Spleen (tissue), 11 donors: ENCODE data around the gene CNNM1. TPM values are rescaled to one million over a fixed set of nuclear protein-coding genes. Genes with fewer than 3 reads are reported as not detected.

Source experiments
- DNase-seq: peaks from one replicate; pipeline ENCODE4 v3.0.0-alpha.2; 2020
- H3K27ac ChIP-seq, 8 donors: fragments of 200-600 bp; sonication (generic) in 7 of 8; 1 replicate in 4 of 8; 2 replicates in 4 of 8; pipeline versions ENCODE4 v1.5.0 to v1.8.0; 2016 to 2021; ENCODE audit warnings: inconsistent platforms in 4 of 8, mild to moderate bottlenecking in 4 of 8, moderate library complexity in 1 of 8
- H3K27me3 ChIP-seq, 7 donors: fragments of 200-600 bp; sonication (generic) in 6 of 7; replicated peaks in 1 of 7; 1 replicate in 4 of 7; 2 replicates in 3 of 7; pipeline versions ENCODE4 v1.5.0 to v1.8.0; 2016 to 2021; ENCODE audit warnings: inconsistent platforms in 3 of 7, mild to moderate bottlenecking in 1 of 7
- H3K36me3 ChIP-seq, 6 donors: fragments of 200-600 bp; sonication (generic) in 5 of 6; 1 replicate in 4 of 6; 2 replicates in 2 of 6; pipeline versions ENCODE4 v1.5.0 to v1.8.0; 2016 to 2021; ENCODE audit warnings: inconsistent platforms in 2 of 6
- H3K4me1 ChIP-seq, 6 donors: fragments of 200-600 bp; sonication (generic) in 5 of 6; 1 replicate in 3 of 6; 2 replicates in 3 of 6; pipeline versions ENCODE4 v1.5.0 to v1.8.0; 2016 to 2021; ENCODE audit warnings: inconsistent platforms in 3 of 6
- H3K4me3 ChIP-seq, 8 donors: fragments of 200-600 bp; sonication (generic) in 7 of 8; 1 replicate in 4 of 8; 2 replicates in 4 of 8; pipeline versions ENCODE4 v1.5.0 to v1.8.0; 2016 to 2021; ENCODE audit warnings: inconsistent platforms in 4 of 8, mild to moderate bottlenecking in 4 of 8, moderate library complexity in 2 of 8
- H3K9me3 ChIP-seq, 8 donors: fragments of 200-600 bp; sonication (generic) in 7 of 8; 1 replicate in 4 of 8; 2 replicates in 4 of 8; pipeline versions ENCODE4 v1.5.0 to v1.8.0; 2016 to 2021; ENCODE audit warnings: inconsistent platforms in 4 of 8
- POLR2A ChIP-seq, 3 donors: fragments of 450-650 bp; IDR thresholded peaks; one replicate each; pipeline ENCODE4 v1.5.1; 2017; ENCODE audit warnings: antibody characterized with exemption in 3 of 3, mild to moderate bottlenecking in 1 of 3
- POLR2AphosphoS5 ChIP-seq, 3 donors: sonication (generic); formaldehyde crosslinking; IDR thresholded peaks; one replicate each; pipeline ENCODE4 v1.5.1; 2017; ENCODE audit warnings: antibody characterized with exemption in 3 of 3
- WGBS, 5 donors: extraction: QIAGEN DNeasy Blood & Tissue Kit in 3 of 5; methylation state at CpG; one replicate each; pipeline versions ENCODE4 v1.1.5 to v1.1.7; 2013 to 2018; 5-methylcytosine and 5-hydroxymethylcytosine counted together
- intact Hi-C: fragments of 100-400 bp; cut with DNase I; formaldehyde crosslinking; loops from one replicate; pipeline ENCODE4 v1.15.0; 2023; ENCODE audit warnings: low total_unique reads
- polyA plus RNA-seq, 3 donors: library from polyadenylated mRNA; stranded (reverse); fragments of 200-250 nt; gene quantifications; one replicate each; pipeline ENCODE4 v1.2.1, GENCODE V29; 2013
- total RNA-seq, 7 donors: library from RNA; depleted of rRNA in 3 of 7; stranded (reverse); fragments of >200 nt in 3 of 7; fragmentation: NEBNext Ultra II Directional in 4 of 7; extraction: Animal tissue kit (Norgen Biotek cat#: 25700) in 4 of 7; gene quantifications; one replicate each; pipeline versions ENCODE4 v1.1.0 to v1.2.1, GENCODE V29; 2016 to 2021
- TF ChIP-seq, protein P1 (sequence below), 11 experiments: fragments of 200-600 bp in 7 of 11; fragments of 450-650 bp in 4 of 11; sonication (generic) in 4 of 11; IDR thresholded peaks in 8 of 11; conservative IDR thresholded peaks in 3 of 11; 1 replicate in 7 of 11; 2 replicates in 4 of 11; pipeline versions ENCODE4 v1.4.0 to v1.8.0; 2016 to 2021; ENCODE audit warnings: antibody characterized with exemption in 11 of 11, inconsistent platforms in 4 of 11, mild to moderate bottlenecking in 1 of 11
- donor health status: healthy with polysubstance abuse.
- donor health status: DM: no; HTN: no; CAD: no; lungs with moderate emphysema.
- donor health status: DM: no; HTN: no; CAD: no.
- donor health status: Bipolar disorder and iron deficiency.
- donor health status: healthy.
- donor health status: DM: no; HTN: no; CAD: no.
- donor health status: DM: yes; HTN: yes; CAD: no.

Gene CNNM1
- total and polyA plus RNA-seq, 10 donors = 0.05 to 0.43 (median 0.16) TPM; not detected in 1

DNA sequence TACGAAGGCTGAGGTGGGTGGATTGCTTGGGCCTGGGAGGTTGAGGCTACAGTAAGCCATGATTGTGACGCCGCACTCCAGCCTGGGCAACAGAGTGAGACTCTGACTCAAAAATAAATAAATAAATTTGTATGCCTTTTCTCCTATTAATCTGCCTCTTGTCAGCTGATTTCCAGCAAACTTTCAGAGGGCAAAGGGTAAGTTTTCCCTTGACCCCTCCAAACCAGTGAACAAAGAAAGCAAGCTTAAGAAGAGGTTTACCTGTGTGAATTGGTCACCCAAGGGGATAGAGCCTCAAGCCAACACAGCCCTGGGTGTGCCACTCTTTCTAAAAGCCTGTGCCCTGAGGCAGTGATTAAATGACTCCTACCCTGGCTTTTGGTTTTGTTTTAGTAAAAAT lies 70.5 kb downstream of the CNNM1 start:
- H3K4me3 ChIP-seq = no peak overlapping the region
- peaks cover 0 to 94% (median 62%) of the 10 kb centered on the region in 6 donors for H3K36me3 ChIP-seq
- no peaks in the 10 kb centered on the region for H3K27me3 ChIP-seq
- no peak overlapping the region for H3K27ac ChIP-seq
- no peaks in the 10 kb centered on the region for H3K9me3 ChIP-seq
- intact Hi-C loops = no loop called here
- TF ChIP-seq POLR2A (IDR thresholded peaks at IDR 0.05) (no peak), POLR2AphosphoS5 (IDR thresholded peaks at IDR 0.05) (no peak)
- TF ChIP-seq, protein P1, sequence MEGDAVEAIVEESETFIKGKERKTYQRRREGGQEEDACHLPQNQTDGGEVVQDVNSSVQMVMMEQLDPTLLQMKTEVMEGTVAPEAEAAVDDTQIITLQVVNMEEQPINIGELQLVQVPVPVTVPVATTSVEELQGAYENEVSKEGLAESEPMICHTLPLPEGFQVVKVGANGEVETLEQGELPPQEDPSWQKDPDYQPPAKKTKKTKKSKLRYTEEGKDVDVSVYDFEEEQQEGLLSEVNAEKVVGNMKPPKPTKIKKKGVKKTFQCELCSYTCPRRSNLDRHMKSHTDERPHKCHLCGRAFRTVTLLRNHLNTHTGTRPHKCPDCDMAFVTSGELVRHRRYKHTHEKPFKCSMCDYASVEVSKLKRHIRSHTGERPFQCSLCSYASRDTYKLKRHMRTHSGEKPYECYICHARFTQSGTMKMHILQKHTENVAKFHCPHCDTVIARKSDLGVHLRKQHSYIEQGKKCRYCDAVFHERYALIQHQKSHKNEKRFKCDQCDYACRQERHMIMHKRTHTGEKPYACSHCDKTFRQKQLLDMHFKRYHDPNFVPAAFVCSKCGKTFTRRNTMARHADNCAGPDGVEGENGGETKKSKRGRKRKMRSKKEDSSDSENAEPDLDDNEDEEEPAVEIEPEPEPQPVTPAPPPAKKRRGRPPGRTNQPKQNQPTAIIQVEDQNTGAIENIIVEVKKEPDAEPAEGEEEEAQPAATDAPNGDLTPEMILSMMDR (IDR thresholded peaks at IDR 0.05 in 8 of 11, conservative IDR thresholded peaks at IDR 0.05 in 3 of 11) = no peak
- no peak for DNase-seq
- H3K4me1 ChIP-seq = peaks cover 0 to 5% (median 0%) of the 10 kb centered on the region in 6 donors
- 97 to 100% (median 98%) methylated on average over 3 of the region's 3 CpGs for WGBS, 5 donors

DNA sequence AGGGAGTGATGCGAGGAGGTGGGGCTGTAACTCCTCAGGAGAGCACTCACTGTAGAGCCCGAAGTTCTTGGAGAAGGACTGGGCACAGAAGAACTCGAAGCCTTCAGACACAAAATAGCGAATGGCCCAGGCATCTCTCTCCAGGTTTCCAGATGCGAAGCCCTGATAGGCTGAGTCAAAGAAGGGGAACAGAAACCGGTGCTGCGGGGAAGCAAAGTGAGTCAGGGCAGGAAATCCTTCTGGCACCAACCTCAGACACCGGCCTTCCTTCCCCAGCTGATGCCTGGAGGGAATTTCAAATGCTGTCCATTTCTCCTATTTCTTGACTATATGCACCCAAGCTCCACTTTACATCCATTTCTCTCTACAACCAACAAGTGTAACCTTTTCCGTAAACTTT lies 74.5 kb downstream of the CNNM1 start:
- peaks cover 3 to 99% (median 69%) of the 10 kb centered on the region in 6 donors for H3K36me3 ChIP-seq

DNA sequence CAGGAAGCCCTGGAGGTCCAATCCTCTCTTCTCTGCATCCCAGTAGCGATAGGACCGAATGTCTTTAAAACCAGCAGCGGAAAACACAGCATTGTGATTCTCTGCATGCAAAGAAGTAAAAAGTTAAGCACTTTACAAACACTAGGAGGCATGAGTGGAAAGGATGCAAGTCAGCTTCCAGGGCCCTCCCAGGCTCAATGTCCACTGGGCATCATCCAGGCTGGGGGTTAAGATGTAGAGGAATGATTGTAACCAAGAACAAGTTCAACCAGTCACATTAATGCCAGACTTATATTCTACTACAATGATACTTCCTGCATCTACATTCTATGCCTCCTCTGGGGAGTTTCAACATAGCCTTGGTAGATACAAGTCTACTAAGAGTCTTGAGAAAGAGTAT lies 77.0 kb downstream of the CNNM1 start:
- H3K27me3 ChIP-seq = no peaks in the 10 kb centered on the region
- H3K4me1 ChIP-seq = peaks cover 0 to 5% (median 0%) of the 10 kb centered on the region in 6 donors
- no peak for DNase-seq
- H3K9me3 ChIP-seq = no peaks in the 10 kb centered on the region
- intact Hi-C loops = no loop called here
- no peak overlapping the region for H3K27ac ChIP-seq
- H3K36me3 ChIP-seq = peaks cover 3 to 92% (median 50%) of the 10 kb centered on the region in 6 donors
- H3K4me3 ChIP-seq = no peak overlapping the region
- no peak for TF ChIP-seq POLR2AphosphoS5 (IDR thresholded peaks at IDR 0.05)
- TF ChIP-seq, protein P1 (IDR thresholded peaks at IDR 0.05 in 8 of 11, conservative IDR thresholded peaks at IDR 0.05 in 3 of 11) = no peak
- TF ChIP-seq POLR2A (IDR thresholded peaks at IDR 0.05) = no peak
- 92 to 100% (median 96%) methylated on average over 3 of the region's 3 CpGs for WGBS, 5 donors

More for the DNA sequence above, 74.5 kb downstream of the CNNM1 start:
- no peak overlapping the region for H3K4me3 ChIP-seq
- no peaks in the 10 kb centered on the region for H3K27me3 ChIP-seq
- no peak for DNase-seq
- H3K4me1 ChIP-seq = peaks cover 0 to 5% (median 0%) of the 10 kb centered on the region in 6 donors
- intact Hi-C loops = no loop called here
- H3K27ac ChIP-seq = no peak overlapping the region
- WGBS, 5 donors = 50 to 60% (median 57%) methylated on average over 9 of the region's 9 CpGs
- TF ChIP-seq POLR2AphosphoS5 (IDR thresholded peaks at IDR 0.05) (no peak), POLR2A (IDR thresholded peaks at IDR 0.05) (no peak)
- TF ChIP-seq, protein P1 (IDR thresholded peaks at IDR 0.05 in 8 of 11, conservative IDR thresholded peaks at IDR 0.05 in 3 of 11) = no peak
- H3K9me3 ChIP-seq = no peaks in the 10 kb centered on the region

DNA sequence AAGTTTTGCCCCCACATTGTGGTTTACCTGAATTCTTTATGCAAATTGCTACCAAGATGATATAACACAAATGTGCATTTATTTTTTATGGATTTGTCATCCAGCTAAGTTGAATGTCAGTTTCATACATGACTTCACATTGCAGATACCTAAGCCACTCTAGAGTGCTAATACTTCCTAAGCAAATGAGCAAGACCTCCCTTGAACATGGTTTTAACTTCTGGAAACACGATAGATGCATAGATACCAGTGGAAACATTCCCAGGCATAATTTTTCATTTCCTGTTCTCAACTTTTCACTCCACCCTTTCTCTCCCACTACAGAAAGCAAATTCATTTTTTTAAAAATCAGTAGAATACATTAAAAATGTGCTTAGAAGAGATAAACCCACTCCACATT lies 81.0 kb downstream of the CNNM1 start:
- Histone ChIP-seq H3K36me3 (peaks cover 3 to 65% (median 19%) of the 10 kb centered on the region in 6 donors), H3K4me3 (no peak overlapping the region), H3K27me3 (no peaks in the 10 kb centered on the region), H3K9me3 (no peaks in the 10 kb centered on the region), H3K27ac (no peak overlapping the region), H3K4me1 (no peaks in the 10 kb centered on the region)
- no peak for DNase-seq
- intact Hi-C loops = no loop called here
- WGBS, 5 donors = 58 to 71% (median 64%) methylated on average over 1 of the region's 1 CpG
- TF ChIP-seq POLR2A (IDR thresholded peaks at IDR 0.05) (no peak), POLR2AphosphoS5 (IDR thresholded peaks at IDR 0.05) (no peak)
- TF ChIP-seq, protein P1 (IDR thresholded peaks at IDR 0.05 in 8 of 11, conservative IDR thresholded peaks at IDR 0.05 in 3 of 11) = no peak
